ENCODE data around the gene CDH16.
"Not testable (repeated sequence)": the region's sequence is repeated elsewhere in the genome, so short reads cannot be mapped to it uniquely, and the experiment has no call there.

CDH16 gene

GRCh38 chr16:66947302-66948065 is 28.8 kb upstream of the CDH16 start:
- Histone ChIP-seq H3K4me1 (ENCODE audit: control insufficient read depth in 2 of 2, insufficient read depth in 2 of 2, low read length in 2 of 2) (peaks cover 7 to 17% of the 10 kb centered on the region in 2 donors), H3K9ac (ENCODE audit: low read depth in 1 of 2, low read length in 2 of 2) (peak overlapping the region in 1 of 2 donors; percentile 51), H3K9me3 (ENCODE audit: control insufficient read depth in 2 of 2, low read length in 2 of 2) (no peaks in the 10 kb centered on the region), H3K36me3 (ENCODE audit: control insufficient read depth in 2 of 2, insufficient read depth in 2 of 2, low read length in 2 of 2) (peaks cover 11 to 16% of the 10 kb centered on the region in 2 donors), H3K27me3 (ENCODE audit: control insufficient read depth in 2 of 2, insufficient read depth in 2 of 2, low read length in 2 of 2) (no peaks in the 10 kb centered on the region), H3K27ac (ENCODE audit: low read depth in 2 of 2, low read length in 2 of 2) (no peak overlapping the region), H3K4me3 (ENCODE audit: low read length in 2 of 2) (peak overlapping the region; percentile 73 to 80)

- Histone ChIP-seq H3K27ac (ENCODE audit: low read depth in 2 of 2, low read length in 2 of 2) (no peak overlapping the region), H3K4me1 (ENCODE audit: control insufficient read depth in 2 of 2, insufficient read depth in 2 of 2, low read length in 2 of 2) (peaks cover 5 to 17% of the 10 kb centered on the region in 2 donors), H3K4me3 (ENCODE audit: low read length in 2 of 2) (no peak overlapping the region), H3K27me3 (ENCODE audit: control insufficient read depth in 2 of 2, insufficient read depth in 2 of 2, low read length in 2 of 2) (no peaks in the 10 kb centered on the region), H3K9me3 (ENCODE audit: control insufficient read depth in 2 of 2, low read length in 2 of 2) (no peaks in the 10 kb centered on the region), H3K36me3 (ENCODE audit: control insufficient read depth in 2 of 2, insufficient read depth in 2 of 2, low read length in 2 of 2) (peaks cover 17 to 21% of the 10 kb centered on the region in 2 donors), H3K9ac (ENCODE audit: low read depth in 1 of 2, low read length in 2 of 2) (no peak overlapping the region)
These were observed 28.3 kb upstream of the CDH16 start for GRCh38 chr16:66946974-66947301.

- Histone ChIP-seq H3K27ac (ENCODE audit: low read depth in 2 of 2, low read length in 2 of 2) (no peak overlapping the region), H3K4me3 (ENCODE audit: low read length in 2 of 2) (no peak overlapping the region), H3K9me3 (ENCODE audit: control insufficient read depth in 2 of 2, low read length in 2 of 2) (no peaks in the 10 kb centered on the region), H3K9ac (ENCODE audit: low read depth in 1 of 2, low read length in 2 of 2) (no peak overlapping the region), H3K4me1 (ENCODE audit: control insufficient read depth in 2 of 2, insufficient read depth in 2 of 2, low read length in 2 of 2) (peaks cover 4 to 17% of the 10 kb centered on the region in 2 donors), H3K27me3 (ENCODE audit: control insufficient read depth in 2 of 2, insufficient read depth in 2 of 2, low read length in 2 of 2) (no peaks in the 10 kb centered on the region), H3K36me3 (ENCODE audit: control insufficient read depth in 2 of 2, insufficient read depth in 2 of 2, low read length in 2 of 2) (peaks cover 21 to 25% of the 10 kb centered on the region in 2 donors)
These were observed 27.9 kb upstream of the CDH16 start for GRCh38 chr16:66946541-66946940.

DNA sequence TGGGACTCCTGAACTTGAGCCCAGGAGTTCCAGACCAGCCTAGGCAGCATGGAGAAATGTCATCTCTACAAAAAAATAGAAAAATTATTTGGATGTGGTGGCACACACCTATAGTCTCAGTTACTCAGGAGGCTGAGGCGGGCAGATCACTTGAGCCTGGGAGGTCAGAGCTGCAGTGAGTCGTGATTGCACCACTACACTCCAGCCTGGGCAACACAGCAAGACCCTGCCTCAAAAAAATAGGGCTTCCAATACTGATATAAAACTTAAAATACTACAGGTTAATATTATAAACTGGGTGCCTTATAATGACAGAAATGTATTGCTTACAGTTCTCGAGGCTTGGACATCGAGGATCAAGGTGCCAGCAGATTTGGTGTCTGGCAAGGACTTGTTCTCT is 27.3 kb upstream of the CDH16 start:
- no peak overlapping the region for H3K9ac ChIP-seq (ENCODE audit: low read depth in 1 of 2, low read length in 2 of 2)
- peaks cover 27 to 31% of the 10 kb centered on the region in 2 donors for H3K36me3 ChIP-seq (ENCODE audit: control insufficient read depth in 2 of 2, insufficient read depth in 2 of 2, low read length in 2 of 2)
- H3K27me3 ChIP-seq (ENCODE audit: control insufficient read depth in 2 of 2, insufficient read depth in 2 of 2, low read length in 2 of 2): no peaks in the 10 kb centered on the region
- no peaks in the 10 kb centered on the region for H3K9me3 ChIP-seq (ENCODE audit: control insufficient read depth in 2 of 2, low read length in 2 of 2)
- peaks cover 4 to 17% of the 10 kb centered on the region in 2 donors for H3K4me1 ChIP-seq (ENCODE audit: control insufficient read depth in 2 of 2, insufficient read depth in 2 of 2, low read length in 2 of 2)
- no peak overlapping the region for H3K27ac ChIP-seq (ENCODE audit: low read depth in 2 of 2, low read length in 2 of 2)
- H3K4me3 ChIP-seq (ENCODE audit: low read length in 2 of 2): no peak overlapping the region

DNA sequence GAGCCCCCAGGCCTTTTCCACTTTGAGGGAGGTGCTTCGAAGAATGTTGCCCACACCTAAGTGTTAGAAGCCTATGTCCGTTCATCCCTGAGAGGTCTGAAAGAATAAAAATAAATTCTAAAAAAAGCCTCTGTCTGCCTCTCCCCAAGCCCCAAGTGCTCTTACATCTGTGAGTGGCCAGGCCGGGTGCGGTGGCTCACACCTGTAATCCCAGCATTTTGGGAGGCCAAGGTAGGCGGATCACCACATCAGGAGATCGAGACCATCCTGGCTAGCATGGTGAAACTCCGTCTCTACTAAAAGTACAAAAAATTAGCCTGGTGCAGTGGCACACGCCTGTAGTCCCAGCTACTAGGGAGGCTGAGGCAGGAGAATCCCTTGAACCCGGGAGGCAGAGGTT is 26.3 kb upstream of the CDH16 start:
- peaks cover 36 to 41% of the 10 kb centered on the region in 2 donors for H3K36me3 ChIP-seq (ENCODE audit: control insufficient read depth in 2 of 2, insufficient read depth in 2 of 2, low read length in 2 of 2)
- peaks cover 4 to 17% of the 10 kb centered on the region in 2 donors for H3K4me1 ChIP-seq (ENCODE audit: control insufficient read depth in 2 of 2, insufficient read depth in 2 of 2, low read length in 2 of 2)
- not testable (repeated sequence) for H3K27me3 ChIP-seq (ENCODE audit: control insufficient read depth in 2 of 2, insufficient read depth in 2 of 2, low read length in 2 of 2); H3K9me3 ChIP-seq (ENCODE audit: control insufficient read depth in 2 of 2, low read length in 2 of 2); H3K9ac ChIP-seq (ENCODE audit: low read depth in 1 of 2, low read length in 2 of 2); H3K27ac ChIP-seq (ENCODE audit: low read depth in 2 of 2, low read length in 2 of 2); H3K4me3 ChIP-seq (ENCODE audit: low read length in 2 of 2)

GRCh38 chr16:66944054-66944441 is 25.4 kb upstream of the CDH16 start:
- Histone ChIP-seq H3K9ac (ENCODE audit: low read depth in 1 of 2, low read length in 2 of 2) (no peak overlapping the region), H3K27me3 (ENCODE audit: control insufficient read depth in 2 of 2, insufficient read depth in 2 of 2, low read length in 2 of 2) (no peaks in the 10 kb centered on the region), H3K9me3 (ENCODE audit: control insufficient read depth in 2 of 2, low read length in 2 of 2) (no peaks in the 10 kb centered on the region), H3K4me1 (ENCODE audit: control insufficient read depth in 2 of 2, insufficient read depth in 2 of 2, low read length in 2 of 2) (peaks cover 4 to 14% of the 10 kb centered on the region in 2 donors), H3K27ac (ENCODE audit: low read depth in 2 of 2, low read length in 2 of 2) (no peak overlapping the region), H3K36me3 (ENCODE audit: control insufficient read depth in 2 of 2, insufficient read depth in 2 of 2, low read length in 2 of 2) (peaks cover 44 to 50% of the 10 kb centered on the region in 2 donors), H3K4me3 (ENCODE audit: low read length in 2 of 2) (no peak overlapping the region)

GRCh38 chr16:66943426-66944053 is 24.9 kb upstream of the CDH16 start:
- Histone ChIP-seq H3K36me3 (ENCODE audit: control insufficient read depth in 2 of 2, insufficient read depth in 2 of 2, low read length in 2 of 2) (peaks cover 49 to 55% of the 10 kb centered on the region in 2 donors), H3K27me3 (ENCODE audit: control insufficient read depth in 2 of 2, insufficient read depth in 2 of 2, low read length in 2 of 2) (no peaks in the 10 kb centered on the region), H3K4me3 (ENCODE audit: low read length in 2 of 2) (no peak overlapping the region), H3K4me1 (ENCODE audit: control insufficient read depth in 2 of 2, insufficient read depth in 2 of 2, low read length in 2 of 2) (peaks cover 4 to 10% of the 10 kb centered on the region in 2 donors), H3K9me3 (ENCODE audit: control insufficient read depth in 2 of 2, low read length in 2 of 2) (no peaks in the 10 kb centered on the region), H3K27ac (ENCODE audit: low read depth in 2 of 2, low read length in 2 of 2) (no peak overlapping the region), H3K9ac (ENCODE audit: low read depth in 1 of 2, low read length in 2 of 2) (no peak overlapping the region)

DNA sequence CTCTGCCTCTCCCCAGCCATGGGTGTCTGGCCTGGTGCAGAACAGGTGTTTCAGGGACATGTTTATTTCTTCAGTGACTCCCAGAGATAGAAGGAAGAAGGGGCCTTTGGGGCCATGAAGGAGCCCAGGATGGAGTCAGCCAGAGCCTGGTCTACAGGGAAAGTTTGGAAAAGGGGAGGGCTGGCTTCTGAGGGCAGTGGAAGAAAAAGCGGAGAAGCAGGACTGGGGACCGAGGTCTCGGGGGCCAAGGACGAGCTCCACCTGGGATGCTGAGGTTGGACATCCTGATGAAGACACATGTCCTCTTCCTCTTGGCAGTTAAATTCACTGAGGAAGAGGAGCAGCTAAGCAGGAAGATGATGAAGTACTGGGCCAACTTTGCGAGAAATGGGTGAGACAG is 24.3 kb upstream of the CDH16 start:
- Histone ChIP-seq H3K27me3 (ENCODE audit: control insufficient read depth in 2 of 2, insufficient read depth in 2 of 2, low read length in 2 of 2) (no peaks in the 10 kb centered on the region), H3K4me3 (ENCODE audit: low read length in 2 of 2) (no peak overlapping the region), H3K9ac (ENCODE audit: low read depth in 1 of 2, low read length in 2 of 2) (no peak overlapping the region), H3K27ac (ENCODE audit: low read depth in 2 of 2, low read length in 2 of 2) (no peak overlapping the region), H3K9me3 (ENCODE audit: control insufficient read depth in 2 of 2, low read length in 2 of 2) (no peaks in the 10 kb centered on the region), H3K4me1 (ENCODE audit: control insufficient read depth in 2 of 2, insufficient read depth in 2 of 2, low read length in 2 of 2) (peaks cover 2 to 10% of the 10 kb centered on the region in 2 donors), H3K36me3 (ENCODE audit: control insufficient read depth in 2 of 2, insufficient read depth in 2 of 2, low read length in 2 of 2) (peaks cover 54 to 59% of the 10 kb centered on the region in 2 donors)

DNA sequence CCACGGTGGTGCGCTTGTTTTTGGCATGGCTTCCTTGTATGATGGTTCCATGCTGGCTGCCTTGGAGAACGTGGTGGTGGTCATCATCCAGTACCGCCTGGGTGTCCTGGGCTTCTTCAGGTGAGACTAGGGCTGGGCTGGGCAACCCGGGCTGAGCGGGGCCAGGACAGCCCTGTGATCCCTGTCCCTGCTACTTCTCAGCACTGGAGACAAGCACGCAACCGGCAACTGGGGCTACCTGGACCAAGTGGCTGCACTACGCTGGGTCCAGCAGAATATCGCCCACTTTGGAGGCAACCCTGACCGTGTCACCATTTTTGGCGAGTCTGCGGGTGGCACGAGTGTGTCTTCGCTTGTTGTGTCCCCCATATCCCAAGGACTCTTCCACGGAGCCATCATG is 21.6 kb upstream of the CDH16 start:
- H3K36me3 ChIP-seq (ENCODE audit: control insufficient read depth in 2 of 2, insufficient read depth in 2 of 2, low read length in 2 of 2): peaks cover 61 to 68% of the 10 kb centered on the region in 2 donors
- H3K9me3 ChIP-seq (ENCODE audit: control insufficient read depth in 2 of 2, low read length in 2 of 2): no peaks in the 10 kb centered on the region
- H3K27ac ChIP-seq (ENCODE audit: low read depth in 2 of 2, low read length in 2 of 2): no peak overlapping the region
- H3K4me3 ChIP-seq (ENCODE audit: low read length in 2 of 2): no peak overlapping the region
- peaks cover 25 to 32% of the 10 kb centered on the region in 2 donors for H3K4me1 ChIP-seq (ENCODE audit: control insufficient read depth in 2 of 2, insufficient read depth in 2 of 2, low read length in 2 of 2)
- no peak overlapping the region for H3K9ac ChIP-seq (ENCODE audit: low read depth in 1 of 2, low read length in 2 of 2)
- no peaks in the 10 kb centered on the region for H3K27me3 ChIP-seq (ENCODE audit: control insufficient read depth in 2 of 2, insufficient read depth in 2 of 2, low read length in 2 of 2)

DNA sequence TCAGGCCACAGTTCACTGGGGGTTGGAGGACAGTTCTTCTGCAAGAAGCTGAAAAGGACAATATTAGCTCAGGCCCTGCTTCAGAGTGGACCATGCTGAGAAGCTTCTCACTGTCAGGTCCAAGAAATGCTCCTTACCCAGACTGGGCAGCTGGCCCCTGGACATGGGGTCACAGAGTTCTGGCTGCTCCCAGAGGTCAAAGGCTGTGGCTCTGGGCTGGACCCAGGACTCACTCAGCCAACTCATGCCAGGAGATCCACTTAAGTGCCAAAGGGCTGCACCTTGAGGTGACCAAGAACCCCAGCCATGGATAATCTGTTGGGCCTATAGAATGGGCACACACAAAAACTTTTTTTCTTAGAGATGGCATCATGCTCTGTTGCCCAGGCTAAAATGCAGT is 20.7 kb upstream of the CDH16 start:
- peaks cover 61 to 68% of the 10 kb centered on the region in 2 donors for H3K36me3 ChIP-seq (ENCODE audit: control insufficient read depth in 2 of 2, insufficient read depth in 2 of 2, low read length in 2 of 2)
- H3K4me1 ChIP-seq (ENCODE audit: control insufficient read depth in 2 of 2, insufficient read depth in 2 of 2, low read length in 2 of 2): peaks cover 27 to 32% of the 10 kb centered on the region in 2 donors
- no peaks in the 10 kb centered on the region for H3K9me3 ChIP-seq (ENCODE audit: control insufficient read depth in 2 of 2, low read length in 2 of 2)
- no peak overlapping the region for H3K27ac ChIP-seq (ENCODE audit: low read depth in 2 of 2, low read length in 2 of 2)
- H3K9ac ChIP-seq (ENCODE audit: low read depth in 1 of 2, low read length in 2 of 2): no peak overlapping the region
- H3K27me3 ChIP-seq (ENCODE audit: control insufficient read depth in 2 of 2, insufficient read depth in 2 of 2, low read length in 2 of 2): no peaks in the 10 kb centered on the region
- H3K4me3 ChIP-seq (ENCODE audit: low read length in 2 of 2): no peak overlapping the region
